Uterus (tissue), 4 donors: ENCODE results near the gene OR2AG1. TPM values are rescaled to one million over a fixed set of nuclear protein-coding genes. Genes with fewer than 3 reads are reported as not detected.

Source experiments
- DNase-seq, 2 donors: peaks; one replicate each; pipeline ENCODE4 v3.0.0-alpha.2; 2019 to 2020
- H3K27ac ChIP-seq, 2 donors: fragments of 200-600 bp; sonication (generic); 1 replicate in 1 of 2; 2 replicates in 1 of 2; pipeline ENCODE4 v1.5.1; 2016 to 2018
- H3K27me3 ChIP-seq, 2 donors: fragments of 200-600 bp; sonication (generic); one replicate each; pipeline ENCODE4 v1.5.1; 2018 to 2019; ENCODE audit warnings: control low read depth in 1 of 2
- H3K36me3 ChIP-seq, 2 donors: fragments of 200-600 bp; sonication (generic); one replicate each; pipeline ENCODE4 v1.5.1; 2019; ENCODE audit warnings: control low read depth in 1 of 2
- H3K4me1 ChIP-seq, 2 donors: fragments of 200-600 bp; sonication (generic); one replicate each; pipeline ENCODE4 v1.5.1; 2018 to 2019; ENCODE audit warnings: control low read depth in 1 of 2
- H3K4me3 ChIP-seq, 2 donors: fragments of 200-600 bp; sonication (generic); 1 replicate in 1 of 2; 2 replicates in 1 of 2; pipeline ENCODE4 v1.5.1; 2018 to 2019; ENCODE audit warnings: mild to moderate bottlenecking in 1 of 2
- H3K9me3 ChIP-seq, 2 donors: fragments of 200-600 bp; sonication (generic); one replicate each; pipeline ENCODE4 v1.5.1; 2019; ENCODE audit warnings: control low read depth in 1 of 2
- POLR2A ChIP-seq, 2 donors: fragments of 450-650 bp; IDR thresholded peaks; one replicate each; pipeline ENCODE4 v1.6.1; 2016; ENCODE audit warnings: antibody characterized with exemption in 2 of 2, mild to moderate bottlenecking in 1 of 2, moderate library complexity in 1 of 2
- intact Hi-C: fragments of 100-400 bp; cut with DNase I; formaldehyde crosslinking; loops from one replicate; pipeline ENCODE4 v1.15.1; 2023; ENCODE audit warnings: low total_unique reads
- total RNA-seq, 4 donors: library from RNA; depleted of rRNA in 3 of 4; stranded (reverse); fragments of >200 nt in 3 of 4; gene quantifications; one replicate each; pipeline versions ENCODE4 v1.1.0 to v1.2.4, GENCODE V29; 2014 to 2023
- TF ChIP-seq, protein P1 (sequence below), 4 experiments: fragments of 200-600 bp in 2 of 4; fragments of 450-650 bp in 2 of 4; sonication (generic) in 2 of 4; IDR thresholded peaks; one replicate each; pipeline ENCODE4 v1.5.1; 2016 to 2019; ENCODE audit warnings: antibody characterized with exemption in 4 of 4, mild to moderate bottlenecking in 2 of 4, moderate library complexity in 1 of 4
- donor health status: DM: yes; HTN: yes; CAD: no.

The OR2AG1 gene
- total RNA-seq, 4 donors from 2014 or later: not detected

DNA sequence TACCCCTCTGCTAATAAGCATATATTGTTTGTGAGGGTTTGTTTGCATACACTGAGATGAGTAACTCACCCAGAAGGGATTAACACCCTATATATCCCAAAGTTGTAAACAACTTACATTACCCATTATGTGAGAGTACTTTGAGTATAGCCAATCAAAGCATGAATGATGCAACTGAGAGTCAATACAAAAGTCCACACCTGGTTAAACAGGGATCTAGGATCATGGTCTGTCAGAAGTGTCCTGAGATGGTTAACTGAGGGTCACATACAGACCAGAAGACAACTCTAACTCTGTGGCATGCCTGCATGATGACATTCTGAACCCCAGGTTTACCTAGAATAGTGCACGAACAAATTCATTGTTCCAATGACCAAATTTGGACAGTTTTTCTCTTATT is 45.3 kb downstream of the OR2AG1 start:
- no peaks in the 10 kb centered on the region for H3K27me3 ChIP-seq
- H3K27ac ChIP-seq: no peak overlapping the region
- intact Hi-C loops: no loop called here
- no peak overlapping the region for H3K4me3 ChIP-seq
- no peaks in the 10 kb centered on the region for H3K9me3 ChIP-seq
- no peaks in the 10 kb centered on the region for H3K4me1 ChIP-seq
- no peaks in the 10 kb centered on the region for H3K36me3 ChIP-seq
- DNase-seq: no peak
- TF ChIP-seq, protein P1, sequence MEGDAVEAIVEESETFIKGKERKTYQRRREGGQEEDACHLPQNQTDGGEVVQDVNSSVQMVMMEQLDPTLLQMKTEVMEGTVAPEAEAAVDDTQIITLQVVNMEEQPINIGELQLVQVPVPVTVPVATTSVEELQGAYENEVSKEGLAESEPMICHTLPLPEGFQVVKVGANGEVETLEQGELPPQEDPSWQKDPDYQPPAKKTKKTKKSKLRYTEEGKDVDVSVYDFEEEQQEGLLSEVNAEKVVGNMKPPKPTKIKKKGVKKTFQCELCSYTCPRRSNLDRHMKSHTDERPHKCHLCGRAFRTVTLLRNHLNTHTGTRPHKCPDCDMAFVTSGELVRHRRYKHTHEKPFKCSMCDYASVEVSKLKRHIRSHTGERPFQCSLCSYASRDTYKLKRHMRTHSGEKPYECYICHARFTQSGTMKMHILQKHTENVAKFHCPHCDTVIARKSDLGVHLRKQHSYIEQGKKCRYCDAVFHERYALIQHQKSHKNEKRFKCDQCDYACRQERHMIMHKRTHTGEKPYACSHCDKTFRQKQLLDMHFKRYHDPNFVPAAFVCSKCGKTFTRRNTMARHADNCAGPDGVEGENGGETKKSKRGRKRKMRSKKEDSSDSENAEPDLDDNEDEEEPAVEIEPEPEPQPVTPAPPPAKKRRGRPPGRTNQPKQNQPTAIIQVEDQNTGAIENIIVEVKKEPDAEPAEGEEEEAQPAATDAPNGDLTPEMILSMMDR (IDR thresholded peaks at IDR 0.05): no peak
- no peak for TF ChIP-seq POLR2A (IDR thresholded peaks at IDR 0.05)

DNA sequence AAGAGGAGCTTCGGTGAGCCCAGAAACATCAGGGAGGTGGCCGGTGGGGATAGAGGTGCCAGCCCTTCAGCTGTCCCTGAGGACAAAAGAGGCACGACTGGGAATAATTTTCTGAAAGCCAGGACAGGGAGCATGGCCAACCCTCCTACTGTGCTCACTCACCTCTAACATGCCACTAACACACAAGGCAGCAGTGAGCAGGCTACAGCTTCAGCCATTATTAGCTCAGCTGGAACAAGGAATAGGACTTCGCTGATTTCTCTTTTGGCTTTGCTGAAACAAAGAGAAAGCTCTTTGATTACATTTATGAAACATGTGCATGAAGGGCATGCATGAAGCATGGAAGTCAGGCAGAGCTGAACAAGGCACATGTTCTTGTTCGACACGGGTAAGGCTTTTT is 50.5 kb downstream of the OR2AG1 start:
- Histone ChIP-seq H3K27me3 (no peaks in the 10 kb centered on the region), H3K4me3 (no peak overlapping the region), H3K9me3 (no peaks in the 10 kb centered on the region), H3K4me1 (no peaks in the 10 kb centered on the region), H3K36me3 (no peaks in the 10 kb centered on the region), H3K27ac (no peak overlapping the region)
- intact Hi-C loops: no loop called here
- no peak for TF ChIP-seq POLR2A (IDR thresholded peaks at IDR 0.05)
- TF ChIP-seq, protein P1 (IDR thresholded peaks at IDR 0.05): no peak
- no peak for DNase-seq

DNA sequence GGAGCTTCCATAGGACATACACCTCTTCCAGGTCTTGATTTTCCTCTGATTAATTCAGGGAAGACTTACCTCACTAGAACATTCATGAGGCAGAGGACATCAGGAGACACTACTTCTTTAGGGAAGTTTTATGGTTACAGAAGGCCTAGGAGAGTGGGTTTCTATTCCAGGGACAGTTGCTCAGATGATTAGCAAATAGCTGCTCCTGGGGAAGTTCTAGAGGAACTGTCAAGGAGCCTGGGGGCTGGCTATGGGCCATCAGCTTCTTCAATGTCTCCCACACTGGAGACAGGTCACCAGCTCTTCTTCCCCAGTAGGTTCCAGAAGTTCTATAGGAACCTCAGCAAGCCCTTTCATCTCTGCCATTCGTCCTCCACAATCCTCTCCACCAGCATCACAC is 51.2 kb downstream of the OR2AG1 start:
- no peak overlapping the region for H3K4me3 ChIP-seq
- H3K9me3 ChIP-seq: no peaks in the 10 kb centered on the region
- H3K36me3 ChIP-seq: no peaks in the 10 kb centered on the region
- no peak for TF ChIP-seq POLR2A (IDR thresholded peaks at IDR 0.05)
- TF ChIP-seq, protein P1 (IDR thresholded peaks at IDR 0.05): no peak
- H3K4me1 ChIP-seq: no peaks in the 10 kb centered on the region
- H3K27me3 ChIP-seq: no peaks in the 10 kb centered on the region
- H3K27ac ChIP-seq: no peak overlapping the region
- intact Hi-C loops: no loop called here
- no peak for DNase-seq

Other genes starting within 250 kb of the OR2AG1 start
- 10 to 100 TPM; 12.6 to 41.2 (median 26.9) TPM for gene RRP8, start 179.4 kb upstream of the OR2AG1 start, total RNA-seq
- 100 to 1,000 TPM; 205 to 336 (median 279) TPM for gene ILK, start 179.2 kb upstream of the OR2AG1 start, total RNA-seq
- gene TAF10, start 170.8 kb upstream of the OR2AG1 start, total RNA-seq: 100 to 1,000 TPM in 2 of 4 donors, 10 to 100 TPM in 2; 11.5 to 137 (median 67.1) TPM
- 10 to 100 TPM; 27.1 to 74.9 (median 40.7) TPM for gene TPP1, start 163.6 kb upstream of the OR2AG1 start, total RNA-seq
- gene DCHS1, start 127.2 kb upstream of the OR2AG1 start, total RNA-seq: 100 to 1,000 TPM in 1 of 4 donors, 10 to 100 TPM in 3; 26.8 to 125 (median 73.6) TPM
- gene MRPL17, start 99.7 kb upstream of the OR2AG1 start, total RNA-seq: 100 to 1,000 TPM in 1 of 4 donors, 10 to 100 TPM in 3; 30.6 to 452 (median 55.0) TPM
- under 1 TPM in 2 of 4 donors, not detected in 2; 0.09 to 0.14 TPM for gene OR2AG2, start 11.0 kb upstream of the OR2AG1 start, total RNA-seq
- 1 to 10 TPM in 1 of 4 donors, under 1 TPM in 1, not detected in 2; 0.40 to 1.0 TPM for gene OR6A2, start 16.7 kb downstream of the OR2AG1 start, total RNA-seq
- not detected for gene OR10A5, start 62.7 kb downstream of the OR2AG1 start, total RNA-seq
- gene OR10A2, start 80.0 kb downstream of the OR2AG1 start, total RNA-seq: not detected
- gene OR10A4, start 93.6 kb downstream of the OR2AG1 start, total RNA-seq: not detected
- gene OR2D2, start 109.5 kb downstream of the OR2AG1 start, total RNA-seq: under 1 TPM in 1 of 4 donors, not detected in 3; 0.28 TPM
- gene OR2D3, start 138.0 kb downstream of the OR2AG1 start, total RNA-seq: not detected
- 1 to 10 TPM in 2 of 4 donors, under 1 TPM in 2; 0.77 to 3.2 (median 1.9) TPM for gene ZNF215, start 143.4 kb downstream of the OR2AG1 start, total RNA-seq
- 10 to 100 TPM in 1 of 4 donors, 1 to 10 TPM in 3; 2.9 to 23.8 (median 4.7) TPM for gene ZNF214, start 237.3 kb downstream of the OR2AG1 start, total RNA-seq
- under 1 TPM in 2 of 4 donors, not detected in 2; 0.24 to 0.35 TPM for gene NLRP14, start 237.5 kb downstream of the OR2AG1 start, total RNA-seq